ENCODE results near the gene MYADML2.

MYADML2 gene

GRCh38 chr17:81935709-81936084 is 11.3 kb downstream of the MYADML2 start:
- no peak for DNase-seq

GRCh38 chr17:81934850-81935708 is 12.0 kb downstream of the MYADML2 start:
- DNase-seq, result no peak

GRCh38 chr17:81934098-81934757 is 12.8 kb downstream of the MYADML2 start:
- DNase-seq, result no peak

GRCh38 chr17:81933178-81933699 is 13.8 kb downstream of the MYADML2 start:
- no peak for DNase-seq

GRCh38 chr17:81932333-81932983 is 14.6 kb downstream of the MYADML2 start:
- DNase-seq, result no peak

GRCh38 chr17:81931557-81932332 is 15.3 kb downstream of the MYADML2 start:
- DNase-seq, result peak; percentile 30

GRCh38 chr17:81931189-81931556 is 15.9 kb downstream of the MYADML2 start:
- no peak for DNase-seq

- DNase-seq, result no peak
Observed at GRCh38 chr17:81930142-81931125, 16.6 kb downstream of the MYADML2 start.

- no peak for DNase-seq
Observed at GRCh38 chr17:81929253-81930141, 17.5 kb downstream of the MYADML2 start.

- DNase-seq, result peak; percentile 19
Observed at GRCh38 chr17:81928544-81929252, 18.3 kb downstream of the MYADML2 start.

- peak; percentile 94 for DNase-seq
Observed at GRCh38 chr17:81927653-81928543, 19.1 kb downstream of the MYADML2 start, which contains the start of gene MAFG. MAFG (minus strand) TSS chr17:81927735; CDS start chr17:81923185, 4,550 bp downstream.

- DNase-seq, result no peak
Observed at GRCh38 chr17:81927152-81927652, 19.8 kb downstream of the MYADML2 start.

- DNase-seq, result peak; percentile 74
Observed at GRCh38 chr17:81926451-81927151, 20.4 kb downstream of the MYADML2 start.

- DNase-seq, result no peak
Observed at GRCh38 chr17:81925860-81926450, 21.1 kb downstream of the MYADML2 start.

GRCh38 chr17:81924557-81925532 is 22.2 kb downstream of the MYADML2 start:
- DNase-seq, result no peak

All from NCI-H510A treated with DMSO at 0.1 percent for 48 hours (cell line).